ENCODE data around the gene FAT3.

DNA sequence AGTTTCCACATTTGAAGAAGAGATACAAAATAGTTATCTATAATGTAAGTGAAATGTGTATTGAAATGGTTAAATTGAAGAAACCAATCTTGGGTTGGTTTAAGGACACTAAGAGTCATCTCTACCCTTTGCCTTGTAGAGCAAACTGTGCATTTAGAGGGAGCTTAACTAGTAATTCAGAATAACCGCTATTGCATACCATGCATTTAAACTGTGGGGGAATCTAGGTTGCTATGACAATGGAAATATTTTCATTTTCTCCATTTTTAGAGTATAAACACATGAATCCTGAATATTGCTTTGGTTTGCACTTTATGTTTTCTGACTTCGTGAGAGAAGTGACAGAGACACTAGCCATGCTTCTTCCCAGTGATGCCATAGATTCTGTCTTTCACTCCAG, 39.7 kb downstream of the FAT3 start:
- TF ChIP-seq POLR2AphosphoS5 (IDR thresholded peaks at IDR 0.05) = no peak
- TF ChIP-seq, protein P1, sequence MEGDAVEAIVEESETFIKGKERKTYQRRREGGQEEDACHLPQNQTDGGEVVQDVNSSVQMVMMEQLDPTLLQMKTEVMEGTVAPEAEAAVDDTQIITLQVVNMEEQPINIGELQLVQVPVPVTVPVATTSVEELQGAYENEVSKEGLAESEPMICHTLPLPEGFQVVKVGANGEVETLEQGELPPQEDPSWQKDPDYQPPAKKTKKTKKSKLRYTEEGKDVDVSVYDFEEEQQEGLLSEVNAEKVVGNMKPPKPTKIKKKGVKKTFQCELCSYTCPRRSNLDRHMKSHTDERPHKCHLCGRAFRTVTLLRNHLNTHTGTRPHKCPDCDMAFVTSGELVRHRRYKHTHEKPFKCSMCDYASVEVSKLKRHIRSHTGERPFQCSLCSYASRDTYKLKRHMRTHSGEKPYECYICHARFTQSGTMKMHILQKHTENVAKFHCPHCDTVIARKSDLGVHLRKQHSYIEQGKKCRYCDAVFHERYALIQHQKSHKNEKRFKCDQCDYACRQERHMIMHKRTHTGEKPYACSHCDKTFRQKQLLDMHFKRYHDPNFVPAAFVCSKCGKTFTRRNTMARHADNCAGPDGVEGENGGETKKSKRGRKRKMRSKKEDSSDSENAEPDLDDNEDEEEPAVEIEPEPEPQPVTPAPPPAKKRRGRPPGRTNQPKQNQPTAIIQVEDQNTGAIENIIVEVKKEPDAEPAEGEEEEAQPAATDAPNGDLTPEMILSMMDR (IDR thresholded peaks at IDR 0.05; ENCODE audit: poor library complexity, severe bottlenecking) = no peak
- TF ChIP-seq MXI1 (conservative IDR thresholded peaks at IDR 0.05; ENCODE audit: poor library complexity, severe bottlenecking) = no peak
- TF ChIP-seq EZH2 (IDR thresholded peaks at IDR 0.05; ENCODE audit: borderline replicate concordance, insufficient read depth, low read length, poor library complexity, severe bottlenecking) = no peak
- TF ChIP-seq, protein P2, sequence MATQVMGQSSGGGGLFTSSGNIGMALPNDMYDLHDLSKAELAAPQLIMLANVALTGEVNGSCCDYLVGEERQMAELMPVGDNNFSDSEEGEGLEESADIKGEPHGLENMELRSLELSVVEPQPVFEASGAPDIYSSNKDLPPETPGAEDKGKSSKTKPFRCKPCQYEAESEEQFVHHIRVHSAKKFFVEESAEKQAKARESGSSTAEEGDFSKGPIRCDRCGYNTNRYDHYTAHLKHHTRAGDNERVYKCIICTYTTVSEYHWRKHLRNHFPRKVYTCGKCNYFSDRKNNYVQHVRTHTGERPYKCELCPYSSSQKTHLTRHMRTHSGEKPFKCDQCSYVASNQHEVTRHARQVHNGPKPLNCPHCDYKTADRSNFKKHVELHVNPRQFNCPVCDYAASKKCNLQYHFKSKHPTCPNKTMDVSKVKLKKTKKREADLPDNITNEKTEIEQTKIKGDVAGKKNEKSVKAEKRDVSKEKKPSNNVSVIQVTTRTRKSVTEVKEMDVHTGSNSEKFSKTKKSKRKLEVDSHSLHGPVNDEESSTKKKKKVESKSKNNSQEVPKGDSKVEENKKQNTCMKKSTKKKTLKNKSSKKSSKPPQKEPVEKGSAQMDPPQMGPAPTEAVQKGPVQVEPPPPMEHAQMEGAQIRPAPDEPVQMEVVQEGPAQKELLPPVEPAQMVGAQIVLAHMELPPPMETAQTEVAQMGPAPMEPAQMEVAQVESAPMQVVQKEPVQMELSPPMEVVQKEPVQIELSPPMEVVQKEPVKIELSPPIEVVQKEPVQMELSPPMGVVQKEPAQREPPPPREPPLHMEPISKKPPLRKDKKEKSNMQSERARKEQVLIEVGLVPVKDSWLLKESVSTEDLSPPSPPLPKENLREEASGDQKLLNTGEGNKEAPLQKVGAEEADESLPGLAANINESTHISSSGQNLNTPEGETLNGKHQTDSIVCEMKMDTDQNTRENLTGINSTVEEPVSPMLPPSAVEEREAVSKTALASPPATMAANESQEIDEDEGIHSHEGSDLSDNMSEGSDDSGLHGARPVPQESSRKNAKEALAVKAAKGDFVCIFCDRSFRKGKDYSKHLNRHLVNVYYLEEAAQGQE (IDR thresholded peaks at IDR 0.05; ENCODE audit: borderline replicate concordance) = no peak
- TF ChIP-seq TAF1 (IDR thresholded peaks at IDR 0.05; ENCODE audit: low read depth) = no peak
- TF ChIP-seq SMC3 (conservative IDR thresholded peaks at IDR 0.05; ENCODE audit: poor library complexity) = no peak

Measured in neural cell (in vitro differentiated cells).